ENCODE measurements around the gene TSR1.
"Not testable (repeated sequence)": the region's sequence is repeated elsewhere in the genome, so short reads cannot be mapped to it uniquely, and the experiment has no call there.

Gene TSR1

GRCh38 chr17:2323629-2324314, 12.5 kb downstream of the TSR1 start:
- in situ Hi-C loops (cut with HindIII; ENCODE audit: low pct_ligation_motif_present, low sequenced_read_pairs) = no loop called here
- Histone ChIP-seq H3K27ac (no peak overlapping the region), H3K36me3 (replicated peaks) (peaks cover 46% of the 10 kb centered on the region), H3K27me3 (replicated peaks) (no peaks in the 10 kb centered on the region), H3K4me3 (ENCODE audit: low read depth, low read length) (no peak overlapping the region)
- TF ChIP-seq CTCF (IDR thresholded peaks at IDR 0.05; ENCODE audit: low read depth, low read length, missing control alignments) = no peak
- DNase-seq = no peak

GRCh38 chr17:2321399-2321798, 14.9 kb downstream of the TSR1 start:
- in situ Hi-C loops (cut with HindIII; ENCODE audit: low pct_ligation_motif_present, low sequenced_read_pairs) = no loop called here
- H3K27ac ChIP-seq = no peak overlapping the region
- peaks cover 39% of the 10 kb centered on the region for H3K36me3 ChIP-seq (replicated peaks)
- DNase-seq = no peak
- TF ChIP-seq CTCF (IDR thresholded peaks at IDR 0.05; ENCODE audit: low read depth, low read length, missing control alignments) = no peak
- no peak overlapping the region for H3K4me3 ChIP-seq (ENCODE audit: low read depth, low read length)
- no peaks in the 10 kb centered on the region for H3K27me3 ChIP-seq (replicated peaks)

- no peaks in the 10 kb centered on the region for H3K27me3 ChIP-seq (replicated peaks)
- no peak for DNase-seq
- in situ Hi-C loops (cut with HindIII; ENCODE audit: low pct_ligation_motif_present, low sequenced_read_pairs) = no loop called here
- TF ChIP-seq CTCF (IDR thresholded peaks at IDR 0.05; ENCODE audit: low read depth, low read length, missing control alignments) = no peak
- H3K27ac ChIP-seq = no peak overlapping the region
- H3K4me3 ChIP-seq (ENCODE audit: low read depth, low read length) = no peak overlapping the region
- peaks cover 26% of the 10 kb centered on the region for H3K36me3 ChIP-seq (replicated peaks)
These were observed 17.2 kb downstream of the TSR1 start for GRCh38 chr17:2319051-2319450.

- in situ Hi-C loops (cut with HindIII; ENCODE audit: low pct_ligation_motif_present, low sequenced_read_pairs) = no loop called here
- Histone ChIP-seq H3K36me3 (replicated peaks) (peaks cover 14% of the 10 kb centered on the region), H3K27me3 (replicated peaks) (no peaks in the 10 kb centered on the region), H3K27ac (no peak overlapping the region), H3K4me3 (ENCODE audit: low read depth, low read length) (no peak overlapping the region)
- DNase-seq = no peak
- TF ChIP-seq CTCF (IDR thresholded peaks at IDR 0.05; ENCODE audit: low read depth, low read length, missing control alignments) = no peak
These were observed 18.5 kb downstream of the TSR1 start for GRCh38 chr17:2317796-2318195.

GRCh38 chr17:2316916-2317205, 19.4 kb downstream of the TSR1 start:
- H3K4me3 ChIP-seq (ENCODE audit: low read depth, low read length); DNase-seq; H3K36me3 ChIP-seq (replicated peaks); H3K27me3 ChIP-seq (replicated peaks); in situ Hi-C loops (cut with HindIII; ENCODE audit: low pct_ligation_motif_present, low sequenced_read_pairs); H3K27ac ChIP-seq: not testable (repeated sequence)

GRCh38 chr17:2312736-2313135, 23.5 kb downstream of the TSR1 start:
- H3K27me3 ChIP-seq (replicated peaks) = no peaks in the 10 kb centered on the region
- no peak for DNase-seq
- no peaks in the 10 kb centered on the region for H3K36me3 ChIP-seq (replicated peaks)
- no peak for TF ChIP-seq CTCF (IDR thresholded peaks at IDR 0.05; ENCODE audit: low read depth, low read length, missing control alignments)
- in situ Hi-C loops (cut with HindIII; ENCODE audit: low pct_ligation_motif_present, low sequenced_read_pairs) = no loop called here
- H3K27ac ChIP-seq = no peak overlapping the region
- no peak overlapping the region for H3K4me3 ChIP-seq (ENCODE audit: low read depth, low read length)

All from brain microvascular endothelial cell (primary cell).